CD8-positive, alpha-beta memory T cell (primary cell): ENCODE measurements around the gene ZMIZ1. TPM values are rescaled to one million over a fixed set of nuclear protein-coding genes. Genes with fewer than 3 reads are reported as not detected.

Source experiments
- CTCF ChIA-PET: fragments of 350-600 bp; sonication (Branson Sonifier 250); formaldehyde crosslinking; loops from one replicate; lab custom pipeline; 2021; ENCODE audit warnings: antibody characterized with exemption; lab: Charles Lee
- POLR2A ChIA-PET: fragments of 350-600 bp; sonication (Branson Sonifier 250); formaldehyde crosslinking; loops from one replicate; lab custom pipeline; 2021; ENCODE audit warnings: antibody characterized with exemption; lab: Charles Lee
- DNase-seq, 5 donors: peaks; one replicate each; pipeline versions ENCODE4 v3.0.0 to v3.0.0-alpha.2; 2020 to 2022; ENCODE audit warnings: mixed read lengths in 1 of 5
- H3K27ac ChIP-seq: one replicate; pipeline ENCODE4 v1.7.0; 2013; ENCODE audit warnings: low read depth, mild to moderate bottlenecking, low read length, moderate library complexity
- H3K27me3 ChIP-seq: 2 replicates; pipeline ENCODE4 v1.7.0; 2013; ENCODE audit warnings: low read length, mild to moderate bottlenecking; ENCODE audit not compliant: insufficient read depth, poor library complexity, severe bottlenecking
- H3K36me3 ChIP-seq: 2 replicates; pipeline ENCODE4 v1.7.0; 2013; ENCODE audit warnings: mild to moderate bottlenecking, low read length, moderate library complexity; ENCODE audit not compliant: insufficient read depth
- H3K4me1 ChIP-seq: 2 replicates; pipeline ENCODE4 v1.7.0; 2013; ENCODE audit warnings: mild to moderate bottlenecking, low read length, moderate library complexity; ENCODE audit not compliant: insufficient read depth
- H3K4me3 ChIP-seq: 2 replicates; pipeline ENCODE4 v1.7.0; 2013; ENCODE audit warnings: mild to moderate bottlenecking, low read length
- H3K9me3 ChIP-seq: 2 replicates; pipeline ENCODE4 v1.7.0; 2013; ENCODE audit warnings: mild to moderate bottlenecking, low read length
- H3K27ac Mint-ChIP-seq, 8 donors: one replicate each; pipeline ENCODE4 v1.8.0; 2020 to 2021; ENCODE audit warnings: mixed read lengths in 8 of 8, mild to moderate bottlenecking in 6 of 8, inconsistent platforms in 3 of 8, moderate library complexity in 3 of 8
- H3K27me3 Mint-ChIP-seq, 2 donors: one replicate each; pipeline ENCODE4 v1.8.0; 2020 to 2021; ENCODE audit warnings: mixed read lengths in 2 of 2, mild to moderate bottlenecking in 1 of 2, moderate library complexity in 1 of 2
- H3K36me3 Mint-ChIP-seq, 3 donors: one replicate each; pipeline ENCODE4 v1.8.0; 2020 to 2021; ENCODE audit warnings: mixed read lengths in 3 of 3, inconsistent platforms in 1 of 3, mild to moderate bottlenecking in 1 of 3
- H3K4me1 Mint-ChIP-seq, 3 donors: one replicate each; pipeline ENCODE4 v1.8.0; 2020 to 2021; ENCODE audit warnings: mixed read lengths in 3 of 3, inconsistent platforms in 1 of 3, mild to moderate bottlenecking in 1 of 3
- H3K4me3 Mint-ChIP-seq, 7 donors: one replicate each; pipeline ENCODE4 v1.8.0; 2020 to 2021; ENCODE audit warnings: mixed read lengths in 7 of 7, mild to moderate bottlenecking in 6 of 7, moderate library complexity in 4 of 7, inconsistent platforms in 2 of 7
- H3K9me3 Mint-ChIP-seq, 5 donors: one replicate each; pipeline ENCODE4 v1.8.0; 2020 to 2022; ENCODE audit warnings: mixed read lengths in 5 of 5, mild to moderate bottlenecking in 3 of 5, moderate library complexity in 2 of 5, inconsistent platforms in 1 of 5
- polyA plus RNA-seq: library from polyadenylated mRNA; unstranded; fragments of 300-500 nt; fragmentation: Illumina TruSeq; gene quantifications from one replicate; pipeline ENCODE4 v1.2.3, GENCODE V29; 2021
- total RNA-seq, 2 experiments: library from RNA; stranded (reverse); gene quantifications; one replicate each; pipeline ENCODE4 v1.2.3, GENCODE V29; 2021

The ZMIZ1 gene
- total and polyA plus RNA-seq, 3 experiments from 2014 or later: 8.0 to 36.3 (median 34.7) TPM

DNA sequence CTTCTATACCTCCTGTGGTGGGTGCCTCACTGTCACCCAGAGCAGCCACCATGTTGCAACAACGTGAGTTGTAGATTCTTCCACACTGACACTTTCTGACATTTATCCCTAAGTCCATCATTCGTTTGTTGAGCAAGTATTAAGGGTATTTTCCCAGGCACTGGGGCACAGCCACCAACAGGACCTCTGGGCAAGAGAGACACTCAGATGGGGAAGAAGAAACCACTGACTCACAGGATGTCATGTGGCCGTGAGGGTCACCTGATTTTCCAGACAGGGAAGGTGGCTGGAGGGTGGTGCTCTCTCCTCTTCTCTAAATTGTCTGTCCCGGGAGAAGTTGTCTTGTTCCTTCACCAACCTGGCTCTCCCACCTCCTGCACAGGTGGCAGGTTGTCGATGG is 226.8 kb downstream of the ZMIZ1 start:
- ChIA-PET POLR2A (no interaction called here), CTCF (interaction anchor here (0.6 to 1.4 kb wide), 2 partner anchors 22 to 79 kb away, joined by 3 to 6 read pairs; no protein-coding TSS in a partner anchor)
- no peaks in the 10 kb centered on the region for H3K9me3 ChIP-seq
- H3K4me1 ChIP-seq: no peaks in the 10 kb centered on the region
- H3K27me3 ChIP-seq: no peaks in the 10 kb centered on the region
- Mint-ChIP-seq H3K27ac (peak overlapping the region in 2 of 8 donors; percentile 33 to 82), H3K27me3 (no peaks in the 10 kb centered on the region), H3K36me3 (peaks cover 5 to 73% (median 14%) of the 10 kb centered on the region in 3 donors), H3K4me3 (no peak overlapping the region), H3K4me1 (peaks cover 0 to 17% (median 3%) of the 10 kb centered on the region in 3 donors), H3K9me3 (no peaks in the 10 kb centered on the region)
- no peak for DNase-seq
- H3K27ac ChIP-seq: no peak overlapping the region
- H3K4me3 ChIP-seq: no peak overlapping the region
- H3K36me3 ChIP-seq: peaks cover 4% of the 10 kb centered on the region

DNA sequence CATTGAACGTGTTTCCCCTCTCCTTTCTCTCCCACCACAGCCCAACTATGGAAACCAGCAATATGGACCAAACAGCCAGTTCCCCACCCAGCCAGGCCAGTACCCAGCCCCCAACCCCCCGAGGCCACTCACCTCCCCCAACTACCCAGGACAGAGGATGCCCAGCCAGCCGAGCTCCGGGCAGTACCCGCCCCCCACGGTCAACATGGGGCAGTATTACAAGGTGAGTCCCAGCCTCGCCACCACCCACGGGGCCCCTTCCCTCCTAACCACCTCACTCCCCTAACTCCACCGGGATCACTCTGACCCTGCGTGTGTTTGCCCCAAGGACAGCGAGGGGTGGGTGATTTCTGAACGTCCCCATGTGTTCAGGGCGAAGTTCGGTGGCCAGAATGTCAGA is 227.7 kb downstream of the ZMIZ1 start:
- peaks cover 0 to 11% (median 3%) of the 10 kb centered on the region in 3 donors for H3K4me1 Mint-ChIP-seq
- ChIA-PET POLR2A (interaction anchor here (1.3 kb wide), 1 partner anchor 26 kb away, joined by 3 read pairs; no protein-coding TSS in a partner anchor), CTCF (no interaction called here)
- no peaks in the 10 kb centered on the region for H3K9me3 Mint-ChIP-seq
- H3K27ac Mint-ChIP-seq: no peak overlapping the region
- Histone ChIP-seq H3K4me3 (no peak overlapping the region), H3K36me3 (peaks cover 6% of the 10 kb centered on the region), H3K9me3 (no peaks in the 10 kb centered on the region), H3K27ac (no peak overlapping the region), H3K4me1 (no peaks in the 10 kb centered on the region), H3K27me3 (no peaks in the 10 kb centered on the region)
- H3K36me3 Mint-ChIP-seq: peaks cover 5 to 74% (median 8%) of the 10 kb centered on the region in 3 donors
- H3K4me3 Mint-ChIP-seq: no peak overlapping the region
- no peak for DNase-seq
- no peaks in the 10 kb centered on the region for H3K27me3 Mint-ChIP-seq

DNA sequence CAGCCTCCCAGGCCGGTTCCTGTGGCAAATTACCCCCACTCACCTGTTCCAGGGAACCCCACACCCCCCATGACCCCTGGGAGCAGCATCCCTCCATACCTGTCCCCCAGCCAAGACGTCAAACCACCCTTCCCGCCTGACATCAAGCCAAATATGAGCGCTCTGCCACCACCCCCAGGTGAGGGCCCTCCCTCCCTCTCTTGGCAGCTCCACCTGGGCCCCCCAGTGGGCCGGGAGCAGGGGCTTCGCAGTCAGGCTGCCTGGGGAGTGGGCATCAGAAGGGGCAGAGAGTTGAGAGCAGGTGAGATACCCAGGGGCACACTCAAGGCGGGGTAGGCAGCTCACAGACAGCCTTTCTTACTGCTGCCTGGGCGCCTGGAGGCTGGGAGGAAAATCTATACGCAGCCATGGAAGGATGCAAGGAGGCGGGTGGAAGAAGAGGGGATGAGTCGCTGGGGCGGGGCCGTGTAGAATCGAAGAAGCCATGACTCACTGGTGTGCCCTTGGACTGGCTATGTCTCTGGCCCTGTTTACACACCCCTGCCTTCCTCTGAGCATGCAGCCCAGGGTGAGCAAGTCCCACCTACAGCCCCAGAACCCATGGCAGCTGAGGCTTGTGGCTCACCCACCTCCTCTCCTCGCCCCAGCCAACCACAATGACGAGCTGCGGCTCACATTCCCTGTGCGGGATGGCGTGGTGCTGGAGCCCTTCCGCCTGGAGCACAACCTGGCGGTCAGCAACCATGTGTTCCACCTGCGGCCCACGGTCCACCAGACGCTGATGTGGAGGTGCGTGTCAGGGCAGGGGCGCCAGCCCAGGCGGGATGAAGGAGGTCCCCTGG is 229.9 kb downstream of the ZMIZ1 start:
- Mint-ChIP-seq H3K9me3 (no peaks in the 10 kb centered on the region), H3K27me3 (no peaks in the 10 kb centered on the region), H3K36me3 (peaks cover 5 to 84% (median 11%) of the 10 kb centered on the region in 3 donors), H3K4me1 (peaks cover 0 to 3% (median 0%) of the 10 kb centered on the region in 3 donors), H3K4me3 (no peak overlapping the region), H3K27ac (no peak overlapping the region)
- no peak overlapping the region for H3K4me3 ChIP-seq
- no peak overlapping the region for H3K27ac ChIP-seq
- CTCF ChIA-PET: no interaction called here
- no peak for DNase-seq
- H3K4me1 ChIP-seq: no peaks in the 10 kb centered on the region
- POLR2A ChIA-PET: interaction anchor here (0.7 kb wide), 1 partner anchor 115 kb away, joined by 3 read pairs; no protein-coding TSS in a partner anchor
- H3K36me3 ChIP-seq: peaks cover 11% of the 10 kb centered on the region
- no peaks in the 10 kb centered on the region for H3K9me3 ChIP-seq
- no peaks in the 10 kb centered on the region for H3K27me3 ChIP-seq

DNA sequence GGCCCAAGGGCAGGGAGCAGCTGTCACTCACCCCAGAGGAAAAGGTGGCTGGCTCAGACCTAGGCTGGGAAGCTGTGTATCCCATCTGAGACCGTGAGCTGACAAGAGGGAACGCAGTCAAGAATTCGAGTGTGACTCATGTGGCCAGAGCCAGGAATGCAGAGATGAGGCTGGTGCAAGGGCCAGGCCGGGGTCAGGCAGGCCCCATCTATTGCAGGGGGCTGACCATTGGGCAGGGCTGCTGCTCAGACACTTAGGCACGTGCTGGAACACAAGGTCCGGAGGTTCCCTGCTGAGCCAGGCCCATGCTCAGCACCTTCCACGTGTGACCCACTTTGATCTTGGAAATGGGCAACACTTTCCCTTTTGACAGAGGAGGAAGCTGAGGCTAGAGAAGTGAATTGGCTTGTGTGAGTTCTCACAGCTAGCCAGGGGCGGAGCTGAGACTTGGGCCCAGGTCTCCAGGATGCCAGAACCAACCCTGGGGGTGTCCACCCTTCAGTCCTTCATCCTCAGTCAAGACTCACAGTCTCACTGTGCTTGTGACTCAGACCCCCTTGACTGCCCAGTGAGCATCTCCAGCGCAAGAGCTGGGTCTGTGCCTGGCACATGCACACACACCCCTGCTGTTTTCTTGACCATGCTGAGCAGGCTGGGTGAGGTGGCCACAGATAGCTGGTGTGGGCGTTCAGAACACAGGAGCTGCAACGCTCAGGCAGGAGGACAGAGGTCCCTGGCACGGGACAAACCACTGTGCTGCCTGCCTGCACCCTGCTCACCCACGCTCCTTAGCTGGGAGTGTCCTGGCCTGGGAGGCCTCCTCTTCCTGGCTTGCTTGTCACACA is 230.9 kb downstream of the ZMIZ1 start:
- Histone ChIP-seq H3K4me3 (no peak overlapping the region), H3K4me1 (no peaks in the 10 kb centered on the region), H3K27ac (no peak overlapping the region), H3K36me3 (peaks cover 11% of the 10 kb centered on the region), H3K9me3 (no peaks in the 10 kb centered on the region), H3K27me3 (no peaks in the 10 kb centered on the region)
- ChIA-PET CTCF (no interaction called here), POLR2A (no interaction called here)
- Mint-ChIP-seq H3K9me3 (no peaks in the 10 kb centered on the region), H3K27ac (no peak overlapping the region), H3K4me3 (no peak overlapping the region), H3K4me1 (no peaks in the 10 kb centered on the region), H3K36me3 (peaks cover 5 to 87% (median 8%) of the 10 kb centered on the region in 3 donors), H3K27me3 (no peaks in the 10 kb centered on the region)
- no peak for DNase-seq

GRCh38 chr10:79300711-79301110 is 231.9 kb downstream of the ZMIZ1 start:
- peaks cover 1 to 88% (median 4%) of the 10 kb centered on the region in 3 donors for H3K36me3 Mint-ChIP-seq
- ChIA-PET CTCF (no interaction called here), POLR2A (no interaction called here)
- no peak overlapping the region for H3K4me3 Mint-ChIP-seq
- H3K27me3 Mint-ChIP-seq: no peaks in the 10 kb centered on the region
- no peaks in the 10 kb centered on the region for H3K4me1 Mint-ChIP-seq
- H3K27ac Mint-ChIP-seq: no peak overlapping the region
- H3K9me3 Mint-ChIP-seq: no peaks in the 10 kb centered on the region
- H3K9me3 ChIP-seq: no peaks in the 10 kb centered on the region
- H3K36me3 ChIP-seq: peaks cover 11% of the 10 kb centered on the region
- H3K27ac ChIP-seq: no peak overlapping the region
- no peak overlapping the region for H3K4me3 ChIP-seq
- H3K27me3 ChIP-seq: no peaks in the 10 kb centered on the region
- H3K4me1 ChIP-seq: no peaks in the 10 kb centered on the region
- no peak for DNase-seq

GRCh38 chr10:79301754-79302530 is 233.2 kb downstream of the ZMIZ1 start:
- no peak for DNase-seq
- no peak overlapping the region for H3K4me3 Mint-ChIP-seq
- CTCF ChIA-PET: interaction anchor here (1.8 kb wide), 1 partner anchor 15 kb away, joined by 4 read pairs; no protein-coding TSS in a partner anchor
- no peaks in the 10 kb centered on the region for H3K27me3 Mint-ChIP-seq
- no peaks in the 10 kb centered on the region for H3K4me1 Mint-ChIP-seq
- Histone ChIP-seq H3K27ac (no peak overlapping the region), H3K4me3 (no peak overlapping the region), H3K4me1 (no peaks in the 10 kb centered on the region), H3K27me3 (no peaks in the 10 kb centered on the region), H3K9me3 (no peaks in the 10 kb centered on the region), H3K36me3 (peaks cover 11% of the 10 kb centered on the region)
- peaks cover 0 to 87% (median 5%) of the 10 kb centered on the region in 3 donors for H3K36me3 Mint-ChIP-seq
- POLR2A ChIA-PET: no interaction called here
- peak overlapping the region in 1 of 8 donors; percentile 64 for H3K27ac Mint-ChIP-seq
- no peaks in the 10 kb centered on the region for H3K9me3 Mint-ChIP-seq

GRCh38 chr10:79303631-79304478 is 235.1 kb downstream of the ZMIZ1 start:
- Histone ChIP-seq H3K27ac (no peak overlapping the region), H3K27me3 (no peaks in the 10 kb centered on the region), H3K4me1 (no peaks in the 10 kb centered on the region), H3K36me3 (peaks cover 13% of the 10 kb centered on the region), H3K4me3 (no peak overlapping the region), H3K9me3 (no peaks in the 10 kb centered on the region)
- Mint-ChIP-seq H3K4me3 (no peak overlapping the region), H3K9me3 (no peaks in the 10 kb centered on the region), H3K36me3 (peaks cover 6 to 86% (median 10%) of the 10 kb centered on the region in 3 donors), H3K27me3 (no peaks in the 10 kb centered on the region), H3K27ac (no peak overlapping the region), H3K4me1 (no peaks in the 10 kb centered on the region)
- ChIA-PET CTCF (interaction anchor here (1.3 to 1.4 kb wide), 2 partner anchors 15 to 41 kb away, joined by 3 read pairs; no protein-coding TSS in a partner anchor), POLR2A (no interaction called here)
- DNase-seq: no peak
